ENCODE measurements around the gene PRSS22.
A peak's percentile ranks its signal among the peaks of the same experiment; 100 is the strongest.

GRCh38 chr16:2842340-2843000 is 15.5 kb downstream of the PRSS22 start:
- TF ChIP-seq CTCF (IDR thresholded peaks at IDR 0.05), result peak; percentile 21
- TF ChIP-seq EZH2 (IDR thresholded peaks at IDR 0.05; ENCODE audit: borderline replicate concordance, insufficient read depth, low read depth, low read length, poor library complexity, severe bottlenecking), result no peak

All from B cell (primary cell).